Ascending aorta (tissue), 2 donors: ENCODE data around the gene IQCM. TPM values are rescaled to one million over a fixed set of nuclear protein-coding genes. Genes with fewer than 3 reads are reported as not detected.

Experiments used
- DNase-seq, 2 donors: peaks; one replicate each; pipeline ENCODE4 v3.0.0-alpha.2; 2019; ENCODE audit warnings: low spot score in 2 of 2
- H3K27ac ChIP-seq, 2 donors: fragments of 200-600 bp; sonication (generic); one replicate each; pipeline ENCODE4 v1.5.1; 2016 to 2017; ENCODE audit warnings: mild to moderate bottlenecking in 1 of 2
- H3K27me3 ChIP-seq: fragments of 200-600 bp; sonication (generic); one replicate; pipeline ENCODE4 v1.5.1; 2017
- H3K36me3 ChIP-seq, 2 donors: fragments of 200-600 bp; sonication (generic); one replicate each; pipeline ENCODE4 v1.5.1; 2016
- H3K4me1 ChIP-seq, 2 donors: fragments of 200-600 bp; sonication (generic); one replicate each; pipeline ENCODE4 v1.5.1; 2016 to 2017; ENCODE audit warnings: mild to moderate bottlenecking in 1 of 2
- H3K4me3 ChIP-seq, 2 donors: fragments of 200-600 bp; sonication (generic); one replicate each; pipeline ENCODE4 v1.5.1; 2016 to 2017; ENCODE audit warnings: mild to moderate bottlenecking in 1 of 2
- H3K9me3 ChIP-seq, 2 donors: fragments of 200-600 bp; sonication (generic); one replicate each; pipeline ENCODE4 v1.5.1; 2016
- CTCF ChIP-seq, 3 experiments: fragments of 200-600 bp in 2 of 3; fragments of 450-650 bp in 1 of 3; sonication (generic) in 2 of 3; IDR thresholded peaks; one replicate each; pipeline ENCODE4 v1.5.1; 2016 to 2019; ENCODE audit warnings: antibody characterized with exemption in 3 of 3, mild to moderate bottlenecking in 1 of 3, moderate library complexity in 1 of 3
- intact Hi-C: fragments of 100-400 bp; cut with DNase I; formaldehyde crosslinking; loops from one replicate; pipeline ENCODE4 v1.15.1; 2023
- total RNA-seq: library from RNA; depleted of rRNA; stranded (reverse); fragments of >200 nt; gene quantifications from one replicate; pipeline ENCODE4 v1.1.0, GENCODE V29; 2016

Gene IQCM
- total RNA-seq, 1 donor from 2014 or later: not detected

- Histone ChIP-seq H3K4me1 (peaks cover 0 to 3% of the 10 kb centered on the region in 2 donors), H3K4me3 (no peak overlapping the region), H3K36me3 (no peaks in the 10 kb centered on the region), H3K9me3 (no peaks in the 10 kb centered on the region), H3K27ac (no peak overlapping the region), H3K27me3 (no peaks in the 10 kb centered on the region)
- no peak for DNase-seq
- intact Hi-C loops: no loop called here
- no peak for TF ChIP-seq CTCF (IDR thresholded peaks at IDR 0.05)
These were observed 103.9 kb downstream of the IQCM start for GRCh38 chr4:149711593-149712365.

GRCh38 chr4:149709640-149710039 lies 106.0 kb downstream of the IQCM start:
- H3K9me3 ChIP-seq: no peaks in the 10 kb centered on the region
- peaks cover 0 to 3% of the 10 kb centered on the region in 2 donors for H3K4me1 ChIP-seq
- no peak overlapping the region for H3K27ac ChIP-seq
- H3K36me3 ChIP-seq: no peaks in the 10 kb centered on the region
- intact Hi-C loops: no loop called here
- H3K4me3 ChIP-seq: no peak overlapping the region
- no peaks in the 10 kb centered on the region for H3K27me3 ChIP-seq
- no peak for TF ChIP-seq CTCF (IDR thresholded peaks at IDR 0.05)
- no peak for DNase-seq

- intact Hi-C loops: no loop called here
- no peak for TF ChIP-seq CTCF (IDR thresholded peaks at IDR 0.05)
- Histone ChIP-seq H3K9me3 (no peaks in the 10 kb centered on the region), H3K36me3 (no peaks in the 10 kb centered on the region), H3K4me1 (peaks cover 0 to 3% of the 10 kb centered on the region in 2 donors), H3K27me3 (no peaks in the 10 kb centered on the region), H3K4me3 (no peak overlapping the region), H3K27ac (peak overlapping the region in 1 of 2 donors; percentile 27)
- no peak for DNase-seq
These were observed 107.0 kb downstream of the IQCM start for GRCh38 chr4:149708513-149709130.

- Histone ChIP-seq H3K4me1 (peaks cover 0 to 3% of the 10 kb centered on the region in 2 donors), H3K36me3 (no peaks in the 10 kb centered on the region), H3K4me3 (no peak overlapping the region), H3K27me3 (no peaks in the 10 kb centered on the region), H3K9me3 (no peaks in the 10 kb centered on the region), H3K27ac (peak overlapping the region; percentile 25 to 53)
- intact Hi-C loops: no loop called here
- no peak for DNase-seq
- TF ChIP-seq CTCF (IDR thresholded peaks at IDR 0.05): no peak
These were observed 107.8 kb downstream of the IQCM start for GRCh38 chr4:149707862-149708261.

- Histone ChIP-seq H3K4me1 (peaks cover 0 to under 1% of the 10 kb centered on the region in 2 donors), H3K27ac (peak overlapping the region; percentile 25 to 53), H3K9me3 (no peaks in the 10 kb centered on the region), H3K27me3 (no peaks in the 10 kb centered on the region), H3K36me3 (no peaks in the 10 kb centered on the region), H3K4me3 (no peak overlapping the region)
- TF ChIP-seq CTCF (IDR thresholded peaks at IDR 0.05): no peak
- intact Hi-C loops: no loop called here
- DNase-seq: no peak
These were observed 108.7 kb downstream of the IQCM start for GRCh38 chr4:149706942-149707341.
